Measurements from ENCODE around the gene LEKR1. TPM values are rescaled to one million over a fixed set of nuclear protein-coding genes. Genes with fewer than 3 reads are reported as not detected.

LEKR1 gene
- total RNA-seq, 2 experiments from 2014 or later = 0.37 to 0.53 TPM

DNA sequence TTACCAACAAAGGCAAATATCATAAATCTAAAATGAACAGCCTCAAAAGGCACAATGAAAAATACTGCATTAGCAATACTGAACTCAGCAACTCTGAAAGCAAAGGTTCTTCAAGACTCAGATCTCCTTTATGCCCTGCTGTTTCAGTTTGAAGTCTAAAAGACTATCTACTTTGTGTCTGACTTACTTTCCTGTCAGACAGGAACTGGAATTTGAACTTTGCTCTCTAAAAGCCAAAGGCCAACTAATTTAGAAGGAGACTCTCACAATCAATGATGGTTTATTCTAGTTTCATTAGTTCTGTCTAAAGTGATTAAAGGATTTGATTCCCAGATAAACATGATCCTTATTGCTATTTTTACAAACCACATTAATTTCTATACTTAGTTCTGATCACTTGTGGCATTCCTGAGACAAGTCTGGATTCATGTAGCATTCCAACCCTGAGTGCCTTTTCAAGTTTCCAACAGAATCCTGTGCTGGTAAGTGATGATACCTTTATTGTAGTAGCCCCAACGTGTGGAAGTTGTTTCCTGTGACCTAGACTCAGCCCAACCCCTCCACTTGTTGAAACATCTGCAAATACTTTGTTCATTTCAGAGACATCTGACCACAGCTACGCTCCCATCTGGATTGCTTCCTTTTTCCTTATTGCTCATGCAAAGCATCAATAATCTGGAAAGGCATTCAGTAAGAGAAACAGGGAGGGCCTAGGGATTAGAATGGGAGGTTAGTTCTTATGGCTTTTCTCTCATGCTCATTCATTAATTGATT is 14.9 kb upstream of the LEKR1 start:
- ATAC-seq (no peak), DNase-seq (no peak)
- ChIA-PET POLR2A (no interaction called here), CTCF (no interaction called here)
- Mint-ChIP-seq H3K27me3 (no peaks in the 10 kb centered on the region), H3K36me3 (ENCODE audit: low read depth) (peaks cover 13% of the 10 kb centered on the region), H3K27ac (no peak overlapping the region), H3K9me3 (ENCODE audit: low read depth) (peaks cover 17% of the 10 kb centered on the region), H3K4me1 (peaks cover 20% of the 10 kb centered on the region), H3K4me3 (no peak overlapping the region)
- intact Hi-C loops (cut with DNase I, micrococcal nuclease) = no loop called here

- intact Hi-C loops (cut with DNase I, micrococcal nuclease) = no loop called here
- Mint-ChIP-seq H3K27ac (no peak overlapping the region), H3K9me3 (ENCODE audit: low read depth) (peaks cover 12% of the 10 kb centered on the region), H3K4me3 (no peak overlapping the region), H3K36me3 (ENCODE audit: low read depth) (peaks cover 13% of the 10 kb centered on the region), H3K4me1 (peaks cover 25% of the 10 kb centered on the region), H3K27me3 (no peaks in the 10 kb centered on the region)
- ChIA-PET POLR2A (no interaction called here), CTCF (interaction anchor here (0.6 to 0.8 kb wide), 4 partner anchors 32 to 334 kb away, joined by 3 read pairs; no protein-coding TSS in a partner anchor)
- ATAC-seq (no peak), DNase-seq (no peak)
Observed at GRCh38 chr3:156812521-156813335, 13.4 kb upstream of the LEKR1 start.

DNA sequence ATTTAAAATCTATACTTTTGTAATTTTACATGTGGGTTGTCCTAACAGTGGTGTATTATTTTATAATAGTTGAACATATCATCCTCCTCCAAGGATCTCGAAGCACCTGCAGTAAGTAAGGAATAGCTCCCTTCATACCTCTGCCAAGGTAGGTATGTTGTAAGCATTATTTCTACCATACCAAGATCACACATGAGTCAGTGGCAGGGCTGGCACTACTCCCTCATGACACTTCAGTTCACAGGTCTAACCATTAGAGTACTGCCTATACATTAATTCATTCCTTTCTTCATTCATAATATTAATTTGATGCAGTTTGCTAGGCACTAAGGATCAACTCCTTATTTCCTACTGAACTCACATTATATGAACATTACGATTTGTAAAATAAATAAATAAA is 11.9 kb upstream of the LEKR1 start:
- DNase-seq (no peak), ATAC-seq (no peak)
- CTCF ChIA-PET = no interaction called here
- POLR2A ChIA-PET = no interaction called here
- Mint-ChIP-seq H3K4me1 (peaks cover 36% of the 10 kb centered on the region), H3K27ac (no peak overlapping the region), H3K27me3 (no peaks in the 10 kb centered on the region), H3K4me3 (no peak overlapping the region), H3K36me3 (ENCODE audit: low read depth) (peaks cover 13% of the 10 kb centered on the region), H3K9me3 (ENCODE audit: low read depth) (peaks cover 7% of the 10 kb centered on the region)
- intact Hi-C loops (cut with DNase I, micrococcal nuclease) = no loop called here

DNA sequence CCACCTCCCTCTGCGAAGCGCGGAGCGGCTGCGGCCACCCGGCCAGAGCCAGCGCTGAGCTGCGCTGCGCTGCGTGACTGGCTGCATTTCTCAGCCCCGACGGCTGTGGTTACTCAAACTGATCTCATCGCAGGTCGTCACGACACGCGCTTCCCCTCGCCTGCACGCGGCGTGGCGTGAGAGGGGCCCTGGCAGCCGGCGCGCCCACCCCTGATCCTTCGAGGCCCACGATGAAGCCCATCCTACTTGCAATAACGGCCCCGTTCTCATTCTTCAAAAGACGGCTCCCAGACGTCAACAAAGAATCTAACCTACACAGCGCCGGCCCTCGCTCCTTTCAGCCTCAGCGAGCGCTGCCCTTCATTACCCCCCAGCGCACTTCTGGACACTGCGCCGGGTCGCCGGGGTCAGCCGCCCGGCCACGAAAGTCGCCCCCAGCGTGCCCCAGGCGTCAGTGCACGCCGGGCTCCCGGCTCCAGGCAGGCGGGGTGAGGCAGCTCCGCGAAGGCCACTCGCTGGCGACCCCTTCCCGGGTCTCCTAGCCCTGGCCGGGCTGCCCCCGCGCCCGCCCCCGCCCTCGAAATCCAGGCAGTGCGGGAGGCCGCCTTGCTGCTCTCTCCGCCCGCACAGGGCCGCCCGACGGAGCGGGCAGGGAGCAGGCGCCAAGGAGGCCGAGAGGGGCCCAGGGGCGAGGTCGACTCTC is 9.9 kb upstream of the LEKR1 start:
- no peaks in the 10 kb centered on the region for H3K27me3 Mint-ChIP-seq
- peak overlapping the region; percentile 93 for H3K27ac Mint-ChIP-seq
- peaks cover 36% of the 10 kb centered on the region for H3K4me1 Mint-ChIP-seq
- POLR2A ChIA-PET = interaction anchor here (0.6 kb wide), 1 partner anchor 113 kb away, joined by 4 read pairs; no protein-coding TSS in a partner anchor
- CTCF ChIA-PET = no interaction called here
- peak; percentile 27 for ATAC-seq
- DNase-seq = peak; percentile 60
- peaks cover 3% of the 10 kb centered on the region for H3K9me3 Mint-ChIP-seq (ENCODE audit: low read depth)
- peak overlapping the region; percentile 79 for H3K4me3 Mint-ChIP-seq
- peaks cover 8% of the 10 kb centered on the region for H3K36me3 Mint-ChIP-seq (ENCODE audit: low read depth)
- intact Hi-C loops (cut with DNase I, micrococcal nuclease) = loop anchor here (2.0 to 5.0 kb wide), 7 partner anchors 261 to 964 kb away; partner anchors contain the start of genes SSR3 (in 2 of the 2) and SLC33A1 (in 1 of the 2)

DNA sequence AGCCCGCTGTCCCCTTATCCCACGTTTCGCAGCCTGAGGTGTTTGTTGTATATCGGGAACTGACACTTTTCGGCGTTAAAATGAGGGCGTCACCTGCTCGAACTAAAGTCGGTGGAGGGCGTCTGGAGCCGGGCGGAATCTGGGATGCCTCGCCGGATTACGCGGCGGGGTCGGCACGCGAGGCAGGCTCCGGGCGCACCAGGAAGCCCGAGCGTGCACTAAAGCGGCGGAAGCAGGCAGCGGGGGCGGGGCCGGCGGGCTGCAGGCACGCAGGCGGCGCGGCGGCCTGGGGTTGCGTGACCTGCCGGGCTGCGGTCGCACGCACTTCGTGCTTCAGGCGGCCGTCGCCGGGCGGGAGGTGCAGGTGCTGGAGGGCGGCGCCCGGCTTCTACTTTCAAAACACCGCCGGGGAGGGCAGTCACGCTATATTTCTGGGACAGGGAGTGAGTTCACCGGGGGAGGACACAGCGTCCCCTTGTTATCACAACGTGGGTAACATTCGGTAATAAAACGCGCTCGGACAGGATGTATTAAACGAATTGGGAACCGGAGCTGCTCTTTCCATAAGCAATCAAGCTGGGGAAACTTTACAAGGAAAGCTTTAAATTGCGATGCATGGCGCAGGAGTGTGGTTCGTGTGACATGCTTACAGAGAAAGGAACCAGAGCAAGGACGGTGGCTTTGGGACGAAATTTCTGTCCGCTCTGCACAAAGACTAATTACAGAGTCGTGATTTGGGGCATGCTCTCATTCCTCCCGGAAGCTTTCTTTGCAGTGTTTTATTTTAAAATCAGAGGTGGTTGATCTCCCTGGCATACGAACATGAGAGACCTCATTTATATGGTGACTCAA is 9.1 kb upstream of the LEKR1 start:
- DNase-seq (peak; percentile 92), ATAC-seq (peak; percentile 83)
- Mint-ChIP-seq H3K4me1 (peaks cover 36% of the 10 kb centered on the region), H3K36me3 (ENCODE audit: low read depth) (peaks cover 8% of the 10 kb centered on the region), H3K9me3 (ENCODE audit: low read depth) (peaks cover 3% of the 10 kb centered on the region), H3K27me3 (no peaks in the 10 kb centered on the region), H3K27ac (peak overlapping the region; percentile 92), H3K4me3 (peak overlapping the region; percentile 79)
- intact Hi-C loops (cut with DNase I, micrococcal nuclease) = loop anchor here (1.0 to 5.0 kb wide), 12 partner anchors 9 to 965 kb away; partner anchors contain the start of genes LEKR1 (in 2 of the 2), SSR3 (in 2 of the 2), CCNL1 (in 1 of the 2) and SLC33A1 (in 1 of the 2)
- ChIA-PET POLR2A (interaction anchor here (1.0 to 1.7 kb wide), 2 partner anchors 29 to 142 kb away, joined by 3 to 4 read pairs; partner anchors contain the start of gene TIPARP), CTCF (interaction anchor here (0.6 kb wide), 1 partner anchor 145 kb away, joined by 3 read pairs; no protein-coding TSS in a partner anchor)

DNA sequence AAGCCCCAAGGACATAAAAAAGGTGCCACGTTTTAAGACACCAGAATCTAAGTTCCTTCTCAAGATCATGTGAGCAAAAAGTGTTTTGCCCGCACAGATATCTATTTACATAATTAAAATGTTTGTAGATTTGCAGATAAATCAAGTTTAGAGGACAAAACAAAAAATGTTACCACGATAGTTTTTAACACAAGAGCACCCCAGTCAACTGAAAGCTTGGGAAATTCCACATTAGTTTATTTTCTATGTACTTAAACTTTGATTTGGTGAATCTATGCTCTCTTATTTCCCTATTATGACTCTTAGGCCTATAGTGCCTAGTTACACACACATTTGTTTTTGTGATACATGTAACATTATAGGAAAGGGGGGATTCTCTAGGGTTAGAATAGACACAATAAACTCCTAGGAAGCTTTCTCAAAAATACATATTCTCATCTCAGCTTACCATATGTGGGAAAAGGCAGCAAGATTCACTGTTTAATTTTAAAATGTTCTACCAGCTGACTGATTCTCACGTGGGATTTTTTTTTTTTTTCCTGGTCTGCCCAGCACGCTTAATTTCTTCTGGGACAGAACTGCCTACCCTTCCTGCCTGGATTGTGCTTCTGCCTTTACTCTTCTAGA is 8.4 kb upstream of the LEKR1 start:
- ATAC-seq = no peak
- intact Hi-C loops (cut with DNase I, micrococcal nuclease) = loop anchor here (1.0 to 5.0 kb wide), 12 partner anchors 9 to 965 kb away; partner anchors contain the start of genes LEKR1 (in 2 of the 2), SSR3 (in 2 of the 2), CCNL1 (in 1 of the 2) and SLC33A1 (in 1 of the 2)
- H3K4me1 Mint-ChIP-seq = peaks cover 36% of the 10 kb centered on the region
- no peaks in the 10 kb centered on the region for H3K27me3 Mint-ChIP-seq
- no peak for DNase-seq
- H3K4me3 Mint-ChIP-seq = peak overlapping the region; percentile 79
- peaks cover 3% of the 10 kb centered on the region for H3K9me3 Mint-ChIP-seq (ENCODE audit: low read depth)
- ChIA-PET POLR2A (interaction anchor here (1.0 to 1.7 kb wide), 2 partner anchors 30 to 143 kb away, joined by 3 to 4 read pairs; partner anchors contain the start of gene TIPARP), CTCF (interaction anchor here (0.6 kb wide), 1 partner anchor 146 kb away, joined by 3 read pairs; no protein-coding TSS in a partner anchor)
- H3K36me3 Mint-ChIP-seq (ENCODE audit: low read depth) = peaks cover 8% of the 10 kb centered on the region
- peak overlapping the region; percentile 92 for H3K27ac Mint-ChIP-seq

DNA sequence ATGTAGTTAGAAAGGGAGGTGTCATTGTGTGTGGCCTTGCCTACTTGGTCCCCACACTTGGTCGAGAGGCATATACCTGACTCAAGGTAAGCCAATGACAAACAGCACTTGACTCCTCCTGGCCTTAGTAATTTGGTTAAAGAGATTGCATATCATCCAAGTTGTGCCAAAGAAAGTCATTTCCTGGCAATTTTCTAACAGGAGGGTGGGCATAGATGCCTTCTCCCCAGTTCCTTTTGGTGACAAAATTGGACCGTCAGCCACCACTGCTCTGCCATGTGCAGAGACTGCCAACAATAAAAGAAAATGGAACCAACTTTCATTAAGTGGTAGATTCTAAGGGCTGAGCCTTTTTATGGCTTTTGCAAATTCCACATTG is 7.9 kb upstream of the LEKR1 start:
- CTCF ChIA-PET = no interaction called here
- H3K4me3 Mint-ChIP-seq = peak overlapping the region; percentile 79
- POLR2A ChIA-PET = interaction anchor here (1.7 kb wide), 1 partner anchor 143 kb away, joined by 3 read pairs; the partner anchor contains the start of gene TIPARP
- intact Hi-C loops (cut with DNase I, micrococcal nuclease) = loop anchor here (5.0 kb wide), 2 partner anchors 309 to 966 kb away; partner anchors contain the start of gene SLC33A1 (in 1 of the 2)
- peak overlapping the region; percentile 92 for H3K27ac Mint-ChIP-seq
- peaks cover 32% of the 10 kb centered on the region for H3K4me1 Mint-ChIP-seq
- DNase-seq (no peak), ATAC-seq (no peak)
- H3K9me3 Mint-ChIP-seq (ENCODE audit: low read depth) = peaks cover 3% of the 10 kb centered on the region
- H3K27me3 Mint-ChIP-seq = no peaks in the 10 kb centered on the region
- H3K36me3 Mint-ChIP-seq (ENCODE audit: low read depth) = peaks cover 10% of the 10 kb centered on the region

- H3K27ac Mint-ChIP-seq = peak overlapping the region; percentile 67
- H3K4me1 Mint-ChIP-seq = peaks cover 26% of the 10 kb centered on the region
- peaks cover 8% of the 10 kb centered on the region for H3K36me3 Mint-ChIP-seq (ENCODE audit: low read depth)
- intact Hi-C loops (cut with DNase I, micrococcal nuclease) = loop anchor here (5.0 kb wide), 2 partner anchors 308 to 967 kb away; partner anchors contain the start of gene SLC33A1 (in 1 of the 2)
- no peak overlapping the region for H3K4me3 Mint-ChIP-seq
- POLR2A ChIA-PET = no interaction called here
- ATAC-seq (no peak), DNase-seq (no peak)
- CTCF ChIA-PET = no interaction called here
- no peaks in the 10 kb centered on the region for H3K27me3 Mint-ChIP-seq
- H3K9me3 Mint-ChIP-seq (ENCODE audit: low read depth) = peaks cover 3% of the 10 kb centered on the region
Observed at GRCh38 chr3:156818890-156819289, 7.3 kb upstream of the LEKR1 start.

DNA sequence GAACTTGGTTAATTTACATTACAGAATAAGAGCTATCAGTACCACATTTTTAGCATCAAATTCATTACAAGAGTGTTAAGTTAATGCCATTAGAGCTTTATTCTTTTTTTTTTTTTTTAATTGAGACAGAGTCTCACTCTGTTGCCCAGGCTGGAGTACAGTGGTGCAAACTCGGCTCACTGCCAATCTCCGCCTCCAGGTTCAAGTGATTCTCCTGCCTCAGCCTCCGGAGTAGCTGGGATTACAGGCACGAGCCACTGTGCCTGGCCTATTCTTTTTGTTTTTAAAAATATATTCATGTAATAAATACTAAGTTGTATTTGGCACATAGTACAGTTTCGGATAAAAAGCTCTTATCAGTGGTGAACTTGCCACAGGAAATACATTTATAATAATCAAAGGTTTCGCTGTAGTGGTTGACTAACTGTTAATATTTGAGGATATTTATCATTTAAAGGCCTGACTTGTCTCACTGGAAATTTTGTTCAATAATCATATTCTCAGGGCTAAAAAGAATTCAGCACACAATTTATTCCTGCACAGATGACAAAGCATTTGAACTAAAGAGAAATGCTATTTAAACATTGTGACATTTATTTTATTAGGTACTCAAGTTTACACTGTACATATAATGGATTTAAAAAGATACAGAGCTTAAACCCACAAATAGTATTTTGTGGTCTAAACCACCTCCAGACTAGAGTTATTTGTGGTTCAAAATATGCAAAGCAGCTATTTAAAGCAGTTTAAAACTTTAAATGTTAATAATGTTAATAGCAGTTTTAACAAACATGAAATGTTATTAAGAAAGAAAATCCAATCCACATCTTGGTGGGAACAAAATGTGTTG is 6.1 kb upstream of the LEKR1 start:
- ChIA-PET POLR2A (no interaction called here), CTCF (no interaction called here)
- intact Hi-C loops (cut with DNase I, micrococcal nuclease) = loop anchor here (5.0 kb wide), 2 partner anchors 307 to 968 kb away; partner anchors contain the start of gene SLC33A1 (in 1 of the 2)
- Mint-ChIP-seq H3K9me3 (ENCODE audit: low read depth) (peaks cover 3% of the 10 kb centered on the region), H3K27me3 (no peaks in the 10 kb centered on the region), H3K4me3 (no peak overlapping the region), H3K27ac (no peak overlapping the region), H3K4me1 (peaks cover 24% of the 10 kb centered on the region), H3K36me3 (ENCODE audit: low read depth) (peaks cover 8% of the 10 kb centered on the region)
- ATAC-seq = no peak
- DNase-seq = no peak

Measured in activated CD4-positive, alpha-beta T cell treated with anti-CD3 and anti-CD28 coated beads for 36 hours (primary cell).